Mucosa of gallbladder (tissue), 1 donor: ENCODE results near the gene HOXD10. TPM values are rescaled to one million over a fixed set of nuclear protein-coding genes. Genes with fewer than 3 reads are reported as not detected.

Experiments
- DNase-seq: peaks from one replicate; pipeline ENCODE4 v3.0.0-alpha.2; 2020; ENCODE audit warnings: low spot score
- total RNA-seq: library from RNA; stranded (reverse); gene quantifications from one replicate; pipeline ENCODE4 v1.2.1, GENCODE V29; 2021
- donor health status: DM: no; HTN: no; CAD: no.

Gene HOXD10
- total RNA-seq, 1 donor from 2014 or later, result not detected

- no peak for DNase-seq
These were observed 17.5 kb downstream of the HOXD10 start for GRCh38 chr2:176134035-176134434.

DNA sequence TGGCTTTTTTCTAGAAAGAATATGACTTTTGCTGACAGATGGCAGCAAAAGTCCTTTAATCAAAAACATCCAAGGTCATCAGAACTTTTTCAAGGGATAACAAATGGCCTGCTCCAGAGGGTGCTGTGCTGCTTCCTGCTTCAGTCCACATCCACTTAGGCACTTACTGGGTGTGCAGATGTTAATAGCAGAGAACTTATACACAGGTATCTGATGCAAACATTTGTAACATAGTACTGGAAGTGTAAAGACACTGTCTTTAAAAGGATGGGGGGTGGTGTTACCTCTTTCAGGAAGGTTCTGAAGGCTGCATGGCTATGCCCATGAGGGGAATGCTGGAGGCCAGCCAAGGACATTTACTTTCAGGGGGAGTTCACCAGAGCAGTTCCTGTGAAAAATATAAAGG is 18.5 kb downstream of the HOXD10 start:
- no peak for DNase-seq

GRCh38 chr2:176136374-176137251 is 20.0 kb downstream of the HOXD10 start:
- no peak for DNase-seq

- no peak for DNase-seq
These were observed 20.6 kb downstream of the HOXD10 start for GRCh38 chr2:176137252-176137580.

GRCh38 chr2:176137906-176138305 is 21.3 kb downstream of the HOXD10 start:
- no peak for DNase-seq

GRCh38 chr2:176138526-176138922 is 21.9 kb downstream of the HOXD10 start:
- no peak for DNase-seq

- no peak for DNase-seq
These were observed 22.5 kb downstream of the HOXD10 start for GRCh38 chr2:176138923-176139660.

DNA sequence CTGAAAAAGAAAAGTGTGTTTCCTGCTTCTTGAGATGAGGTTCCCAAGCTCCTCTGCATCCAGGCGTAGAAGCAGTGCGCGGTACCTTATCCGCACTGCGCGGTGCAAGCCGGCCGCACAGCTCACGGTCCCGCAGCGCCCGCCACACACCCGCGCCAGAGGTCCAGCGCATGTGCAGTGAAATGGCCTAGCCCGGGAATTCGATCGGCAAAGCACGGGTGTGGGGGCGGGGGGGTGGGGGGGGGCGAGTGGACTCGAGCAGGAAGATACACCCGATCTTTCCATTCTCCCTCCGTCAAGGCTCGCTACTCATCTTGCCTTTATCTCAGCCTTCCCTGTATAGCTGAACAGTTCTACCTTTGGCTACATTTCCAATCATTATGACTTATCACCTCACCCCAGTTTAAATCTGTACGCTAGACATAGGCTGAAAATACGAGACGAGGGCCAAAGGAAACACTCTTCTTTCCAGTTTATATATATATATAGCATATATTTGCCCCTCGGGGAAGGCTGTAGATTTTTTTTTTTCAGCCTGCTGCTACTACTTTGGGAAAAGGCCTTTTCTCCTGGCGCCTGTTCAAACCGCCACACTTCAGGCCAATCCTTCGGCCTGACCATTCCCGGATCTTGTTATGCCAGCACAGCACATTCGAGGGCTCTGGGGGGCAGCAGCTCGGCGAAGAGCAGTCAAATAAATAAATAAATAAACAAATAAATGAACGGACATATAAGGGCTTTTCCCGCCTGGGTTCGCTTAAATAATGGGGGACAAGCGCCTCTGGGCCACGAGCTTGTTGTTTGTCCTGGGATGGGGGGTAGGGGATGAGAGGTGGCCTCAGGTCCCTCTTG is 23.3 kb downstream of the HOXD10 start:
- no peak for DNase-seq

GRCh38 chr2:176140513-176141317 is 24.1 kb downstream of the HOXD10 start:
- peak; percentile 21 for DNase-seq

DNA sequence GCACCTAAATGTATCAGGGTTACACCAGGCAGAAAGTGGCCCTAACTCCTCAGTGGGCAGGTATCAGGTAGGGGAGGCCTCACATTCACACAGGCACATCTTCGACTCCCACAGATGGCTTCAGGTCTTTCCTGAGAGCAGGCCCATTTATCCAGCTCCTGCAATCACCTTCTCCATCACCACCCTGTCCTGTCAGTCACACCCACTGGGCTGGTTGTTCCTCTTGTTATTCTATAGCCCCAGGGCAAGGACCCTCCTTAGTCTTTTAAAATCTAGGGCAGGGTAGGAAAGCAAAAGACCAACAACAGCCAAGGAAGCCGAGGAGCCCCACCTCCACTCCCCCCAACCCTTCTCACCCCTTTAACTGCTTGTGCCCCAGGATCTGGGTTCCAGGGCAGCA is 25.7 kb downstream of the HOXD10 start:
- no peak for DNase-seq

- DNase-seq, result no peak
These were observed 28.7 kb downstream of the HOXD10 start for GRCh38 chr2:176145085-176145969.

GRCh38 chr2:176146101-176146500 is 29.5 kb downstream of the HOXD10 start:
- DNase-seq, result no peak

DNA sequence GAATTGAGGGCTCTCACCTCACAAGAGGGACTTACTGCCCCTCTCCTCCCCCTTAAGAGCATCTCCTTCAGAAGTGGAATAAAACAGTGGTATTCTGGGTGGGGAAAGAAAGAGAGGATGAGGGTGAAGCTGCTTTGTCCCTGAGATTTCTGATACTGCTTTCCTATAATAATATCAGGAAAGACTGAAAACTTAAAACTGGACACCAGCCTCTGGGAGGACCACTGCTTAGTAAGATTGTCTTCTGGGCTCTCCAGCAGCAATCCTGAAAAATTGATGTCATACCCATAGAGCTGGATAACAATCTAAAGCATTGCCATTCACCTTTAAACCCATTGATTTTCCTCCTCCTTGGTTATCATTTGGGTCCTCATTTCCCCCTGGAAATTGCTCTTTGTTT is 30.1 kb downstream of the HOXD10 start:
- DNase-seq, result no peak

- DNase-seq, result no peak
These were observed 30.7 kb downstream of the HOXD10 start for GRCh38 chr2:176147210-176147799.

DNA sequence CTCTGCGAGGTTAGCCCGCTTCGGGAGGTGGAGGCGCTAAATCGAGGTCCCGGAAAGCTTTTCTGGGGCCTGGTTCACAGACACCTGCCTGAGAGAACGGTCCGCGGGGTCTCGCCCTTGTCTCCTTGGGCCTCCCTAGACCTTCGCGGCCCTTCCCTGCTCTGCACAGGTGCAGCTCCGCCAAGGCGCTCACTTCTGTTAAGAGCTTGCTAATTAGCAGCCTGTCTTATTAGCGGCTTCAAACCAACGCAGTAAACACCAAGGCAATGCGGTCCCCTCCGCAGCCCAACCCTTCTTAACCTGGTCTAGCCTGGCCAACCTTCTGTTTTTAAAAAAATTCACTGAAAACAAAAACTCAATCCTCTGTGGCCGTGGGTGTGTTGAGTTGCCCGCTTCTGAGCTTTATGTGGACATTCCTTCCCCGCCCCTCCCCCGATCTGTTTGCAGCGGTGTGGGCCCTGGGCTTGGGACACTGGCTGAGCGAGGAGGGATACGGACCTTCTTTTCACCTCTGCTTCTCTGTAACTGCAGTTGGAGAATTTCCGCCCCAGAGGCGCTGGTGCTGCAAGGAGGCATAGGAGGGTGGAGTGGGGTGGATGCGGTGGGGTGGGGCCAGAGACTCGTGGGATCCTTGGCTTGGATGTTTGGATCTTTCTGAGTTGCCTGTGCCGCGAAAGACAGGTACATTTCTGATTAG is 31.4 kb downstream of the HOXD10 start:
- DNase-seq, result no peak

GRCh38 chr2:176148751-176149421 is 32.3 kb downstream of the HOXD10 start:
- DNase-seq, result no peak

DNA sequence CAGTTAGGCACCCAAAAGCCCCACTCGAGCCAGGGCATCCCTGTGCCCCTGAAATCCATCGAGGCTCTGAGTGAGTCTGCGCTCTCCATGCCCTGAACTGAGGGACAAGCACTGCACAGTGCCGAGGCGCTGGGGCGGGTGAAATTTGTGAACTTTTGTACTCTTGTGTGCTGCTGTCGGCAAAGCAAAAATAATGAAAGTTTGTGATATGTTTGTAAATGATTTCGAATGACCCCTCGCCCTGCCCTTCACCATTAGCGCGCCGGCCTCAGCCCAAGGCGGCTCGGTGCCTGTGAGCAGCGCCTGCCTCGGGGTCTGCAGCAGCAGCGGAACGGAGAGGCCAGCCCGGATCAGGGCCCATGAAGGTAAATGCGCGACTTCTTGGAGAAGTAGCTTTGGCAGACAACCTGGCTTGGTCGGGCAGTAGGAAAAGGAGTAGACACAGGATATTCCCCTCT is 32.9 kb downstream of the HOXD10 start:
- no peak for DNase-seq

- DNase-seq, result no peak
These were observed 33.5 kb downstream of the HOXD10 start for GRCh38 chr2:176149939-176150583.
